Chondrocyte (in vitro differentiated cells): ENCODE data around the gene ERMN. TPM values are rescaled to one million over a fixed set of nuclear protein-coding genes. Genes with fewer than 3 reads are reported as not detected.
"Not testable (repeated sequence)": the region's sequence is repeated elsewhere in the genome, so short reads cannot be mapped to it uniquely, and the experiment has no call there.

Experiments
- DNase-seq: peaks from one replicate; pipeline ENCODE4 v3.0.0; 2021; ENCODE audit warnings: mixed read lengths, low spot score
- H3K27ac Mint-ChIP-seq: one replicate; pipeline ENCODE4 v1.8.0; 2021; ENCODE audit warnings: mild to moderate bottlenecking, moderate library complexity, mixed read lengths; ENCODE audit not compliant: unreplicated experiment
- H3K27me3 Mint-ChIP-seq: 2 replicates; pipeline ENCODE4 v1.8.0; 2021; ENCODE audit warnings: low read depth, mixed read lengths
- H3K36me3 Mint-ChIP-seq: 2 replicates; pipeline ENCODE4 v1.8.0; 2021; ENCODE audit warnings: low read depth, mixed read lengths
- H3K4me1 Mint-ChIP-seq: 2 replicates; pipeline ENCODE4 v1.8.0; 2021; ENCODE audit warnings: low read depth, mild to moderate bottlenecking, mixed read lengths
- H3K4me3 Mint-ChIP-seq: one replicate; pipeline ENCODE4 v1.8.0; 2021; ENCODE audit warnings: mild to moderate bottlenecking, moderate library complexity, mixed read lengths; ENCODE audit not compliant: unreplicated experiment
- H3K9me3 Mint-ChIP-seq: 2 replicates; pipeline ENCODE4 v1.8.0; 2021; ENCODE audit warnings: low read depth, mixed read lengths
- CTCF ChIP-seq: fragments of 200-600 bp; sonication (generic); IDR thresholded peaks from 2 replicates; pipeline ENCODE4 v1.5.0; 2021; ENCODE audit warnings: antibody characterized with exemption, mild to moderate bottlenecking, moderate library complexity
- total RNA-seq: library from RNA; stranded (reverse); gene quantifications from 3 replicates; pipeline ENCODE4 v1.2.1, GENCODE V29; 2021

The ERMN gene
- total RNA-seq, 1 donor from 2014 or later, result not detected

DNA sequence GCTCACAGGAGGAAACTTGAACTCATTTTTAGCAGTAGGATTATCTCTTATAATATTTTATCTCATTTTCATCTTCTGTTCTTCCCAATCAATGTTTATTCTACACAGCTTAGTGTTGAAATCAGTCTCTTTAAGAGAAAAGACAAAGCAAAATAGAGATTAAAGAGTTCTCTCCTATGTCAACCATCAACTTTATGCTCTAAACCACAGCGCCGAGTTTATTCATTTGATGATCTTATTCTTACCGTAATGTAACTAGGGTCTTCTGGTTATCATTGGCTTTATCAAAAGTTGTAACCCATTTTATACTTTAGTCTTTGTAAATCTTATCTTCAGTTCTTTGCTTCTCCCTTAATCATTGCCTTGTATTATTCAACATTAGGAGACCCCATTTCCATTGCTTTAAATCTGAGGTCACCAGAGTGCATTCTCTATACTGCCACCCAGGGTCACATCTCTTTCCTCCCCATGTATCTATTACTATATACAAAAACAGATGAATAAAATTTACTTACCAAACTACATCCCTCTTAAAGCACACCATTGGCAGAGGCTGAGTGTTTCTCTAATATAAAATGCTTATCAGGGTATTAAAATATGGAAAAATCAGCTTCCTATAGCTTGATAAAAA is 22.8 kb upstream of the ERMN start:
- no peak overlapping the region for H3K4me3 Mint-ChIP-seq
- peaks cover under 1% of the 10 kb centered on the region for H3K36me3 Mint-ChIP-seq
- TF ChIP-seq CTCF, result no peak
- peaks cover 6% of the 10 kb centered on the region for H3K27me3 Mint-ChIP-seq
- peaks cover 20% of the 10 kb centered on the region for H3K9me3 Mint-ChIP-seq
- no peaks in the 10 kb centered on the region for H3K4me1 Mint-ChIP-seq
- H3K27ac Mint-ChIP-seq, result no peak overlapping the region
- no peak for DNase-seq

- TF ChIP-seq CTCF, result no peak
- DNase-seq, result no peak
- Mint-ChIP-seq H3K4me1 (no peaks in the 10 kb centered on the region), H3K27me3 (peaks cover 4% of the 10 kb centered on the region), H3K27ac (no peak overlapping the region), H3K9me3 (peaks cover 34% of the 10 kb centered on the region), H3K4me3 (no peak overlapping the region), H3K36me3 (peaks cover 1% of the 10 kb centered on the region)
These were observed 20.2 kb upstream of the ERMN start for GRCh38 chr2:157345647-157346389.

GRCh38 chr2:157341381-157341780 is 15.8 kb upstream of the ERMN start:
- not testable (repeated sequence) for H3K4me1 Mint-ChIP-seq, H3K36me3 Mint-ChIP-seq, H3K27ac Mint-ChIP-seq, DNase-seq, H3K27me3 Mint-ChIP-seq, H3K4me3 Mint-ChIP-seq
- peaks cover 34% of the 10 kb centered on the region for H3K9me3 Mint-ChIP-seq

DNA sequence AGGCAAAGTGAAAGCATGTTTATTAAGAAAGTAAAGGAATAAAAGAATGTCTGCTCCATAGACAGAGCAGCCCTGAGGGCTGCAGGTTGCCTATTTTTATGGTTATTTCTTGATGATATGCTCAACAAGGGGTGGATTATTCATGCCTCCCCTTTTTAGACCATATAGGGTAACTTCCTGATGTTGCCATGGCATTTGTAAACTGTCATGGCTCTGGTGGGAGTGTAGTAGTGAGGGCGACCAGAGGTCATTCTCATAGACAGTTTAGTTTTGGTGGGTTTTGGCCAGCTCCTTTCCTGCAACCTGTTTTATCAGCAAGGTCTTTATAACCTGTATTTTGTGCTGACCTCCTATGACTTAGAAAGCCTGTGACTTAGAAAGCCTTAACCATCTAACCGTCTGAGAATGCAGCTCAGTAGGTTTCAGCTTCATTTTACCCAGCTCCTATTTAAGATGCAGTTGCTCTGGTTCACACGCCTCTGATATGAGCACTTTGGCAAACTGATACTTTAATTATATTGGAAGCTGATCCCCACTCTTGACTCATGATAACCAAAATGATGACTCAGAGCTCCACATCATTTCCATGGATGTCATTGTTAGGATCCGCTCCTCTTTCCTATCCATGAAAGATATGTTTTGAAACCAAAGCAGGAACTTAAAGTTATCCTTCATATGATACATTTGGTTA is 14.5 kb upstream of the ERMN start:
- peaks cover 3% of the 10 kb centered on the region for H3K27me3 Mint-ChIP-seq
- H3K4me3 Mint-ChIP-seq, result no peak overlapping the region
- peaks cover 1% of the 10 kb centered on the region for H3K36me3 Mint-ChIP-seq
- no peak overlapping the region for H3K27ac Mint-ChIP-seq
- peaks cover 3% of the 10 kb centered on the region for H3K4me1 Mint-ChIP-seq
- no peak for TF ChIP-seq CTCF
- peaks cover 29% of the 10 kb centered on the region for H3K9me3 Mint-ChIP-seq
- no peak for DNase-seq

DNA sequence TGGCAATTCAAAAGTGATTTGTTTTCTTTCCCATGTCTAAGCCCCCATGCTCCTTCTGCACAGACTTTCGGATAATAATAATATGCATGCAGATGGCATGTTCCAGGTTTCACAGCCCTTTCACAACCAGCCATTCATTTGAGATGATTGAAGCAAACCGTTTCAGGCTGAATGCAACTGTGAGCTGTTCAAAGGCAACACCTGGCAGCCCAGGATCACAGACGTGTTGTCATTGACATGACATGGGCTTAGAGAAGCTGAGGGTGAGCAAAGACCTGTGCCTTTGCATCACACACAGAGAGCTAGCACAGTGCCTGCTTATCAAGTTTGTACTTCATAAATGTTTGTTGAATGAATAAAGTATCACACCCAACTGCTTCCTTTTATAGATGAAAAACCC is 12.4 kb upstream of the ERMN start:
- H3K9me3 Mint-ChIP-seq, result peaks cover 11% of the 10 kb centered on the region
- H3K27ac Mint-ChIP-seq, result no peak overlapping the region
- no peak for TF ChIP-seq CTCF
- H3K4me3 Mint-ChIP-seq, result no peak overlapping the region
- H3K27me3 Mint-ChIP-seq, result peaks cover 7% of the 10 kb centered on the region
- no peak for DNase-seq
- no peaks in the 10 kb centered on the region for H3K36me3 Mint-ChIP-seq
- H3K4me1 Mint-ChIP-seq, result peaks cover 3% of the 10 kb centered on the region
